GM21360 (cell line): ENCODE data around the gene CORIN.
"Not testable (repeated sequence)": the region's sequence is repeated elsewhere in the genome, so short reads cannot be mapped to it uniquely, and the experiment has no call there.

Experiments used
- ATAC-seq: cut with Tn5 transposase; IDR thresholded peaks from one replicate; pipeline ENCODE4 v1.9.1; 2021; ENCODE audit warnings: mild to moderate bottlenecking, moderate library complexity; ENCODE audit not compliant: unreplicated experiment

Gene CORIN

DNA sequence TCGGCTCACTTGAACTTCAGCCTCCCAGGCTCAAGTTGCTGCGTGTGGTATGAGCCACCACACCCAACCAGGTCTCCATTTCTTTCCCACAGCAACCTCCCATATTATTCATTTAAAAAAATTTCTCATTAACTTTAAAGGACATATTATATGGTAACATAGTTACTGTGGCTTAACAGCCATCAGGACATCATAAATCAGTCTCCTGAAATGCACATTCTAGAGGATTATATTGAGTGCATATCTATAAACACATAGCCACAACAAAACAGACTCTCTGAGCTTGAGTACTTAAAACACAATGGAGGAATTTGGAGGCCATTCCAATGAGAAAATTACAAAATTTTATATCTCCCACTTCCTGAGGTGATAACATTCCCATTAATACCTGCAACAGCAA, 61.5 kb downstream of the CORIN start:
- ATAC-seq = no peak

DNA sequence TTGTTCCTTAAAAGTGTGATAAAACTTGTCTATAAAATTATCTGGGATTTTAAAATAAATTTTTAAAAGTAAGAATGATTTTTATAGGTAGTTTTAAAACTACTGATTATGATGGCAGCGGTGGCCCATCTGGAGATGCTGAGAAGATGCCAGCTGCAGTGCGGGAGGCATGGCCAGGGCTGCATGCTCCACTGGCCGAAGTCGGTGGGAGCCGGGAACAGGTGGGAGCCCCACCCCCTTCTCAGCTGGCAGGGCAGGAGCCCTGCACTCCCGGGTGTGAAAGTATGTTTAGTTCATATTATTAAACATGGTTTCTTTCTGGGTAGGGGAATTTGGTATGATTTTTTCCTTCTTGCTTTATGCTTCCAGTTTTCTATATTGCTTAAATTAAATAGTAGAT, 63.8 kb downstream of the CORIN start:
- ATAC-seq = no peak

DNA sequence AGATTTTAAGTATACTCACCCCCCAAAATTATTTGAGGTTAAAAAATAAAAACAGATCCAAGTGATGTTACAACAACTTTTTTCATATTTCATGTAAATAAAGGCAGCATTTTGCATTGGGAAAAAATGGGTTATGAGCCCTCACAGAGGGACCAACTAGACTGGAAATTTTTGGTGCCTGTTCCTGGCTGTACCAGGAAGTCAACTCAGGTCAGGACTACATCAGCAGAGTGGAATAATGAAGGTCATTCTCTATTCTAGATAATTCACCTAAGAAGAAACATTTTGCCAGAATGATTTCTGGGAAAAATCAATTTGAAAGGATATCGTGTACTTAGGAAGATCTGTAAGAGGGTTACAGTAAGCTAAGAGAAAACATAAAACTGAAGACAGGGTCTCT, 66.8 kb downstream of the CORIN start:
- ATAC-seq = no peak

DNA sequence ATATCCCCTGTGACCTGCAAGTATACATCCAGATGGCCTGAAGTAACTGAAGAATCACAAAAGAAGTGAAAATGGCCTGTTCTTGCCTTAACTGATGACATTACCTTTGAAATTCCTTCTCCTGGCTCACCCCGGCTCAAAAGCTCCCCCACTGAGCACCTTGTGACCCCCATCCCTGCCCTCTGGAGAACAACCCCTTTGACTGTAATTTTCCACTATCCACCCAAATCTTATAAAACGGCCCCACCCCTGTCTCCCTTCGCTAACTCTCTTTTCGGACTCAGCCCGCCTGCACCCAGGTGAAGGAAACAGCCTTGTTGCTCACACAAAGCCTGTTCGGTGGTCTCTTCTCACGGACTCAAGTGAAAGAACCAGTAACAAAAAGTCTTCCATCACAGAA, 69.9 kb downstream of the CORIN start:
- not testable (repeated sequence) for ATAC-seq

DNA sequence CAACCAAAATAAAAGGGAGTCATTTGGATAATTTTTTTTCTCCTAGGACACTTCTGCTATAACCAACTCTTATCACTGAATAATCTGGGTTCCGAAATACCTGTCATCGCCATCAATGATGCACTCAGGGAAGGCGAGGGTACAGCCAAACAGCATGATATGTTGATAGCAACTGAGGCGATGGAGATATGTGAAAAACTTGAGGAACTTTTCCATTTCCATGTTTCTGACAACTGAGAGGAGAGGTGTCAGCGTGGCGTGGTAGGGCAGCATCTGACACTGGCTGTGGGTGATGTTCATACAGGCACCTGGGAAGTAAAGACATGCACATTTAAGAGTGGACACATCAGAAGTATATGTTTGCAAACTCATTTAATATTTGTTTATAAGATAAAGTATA, 74.6 kb downstream of the CORIN start:
- ATAC-seq = no peak

DNA sequence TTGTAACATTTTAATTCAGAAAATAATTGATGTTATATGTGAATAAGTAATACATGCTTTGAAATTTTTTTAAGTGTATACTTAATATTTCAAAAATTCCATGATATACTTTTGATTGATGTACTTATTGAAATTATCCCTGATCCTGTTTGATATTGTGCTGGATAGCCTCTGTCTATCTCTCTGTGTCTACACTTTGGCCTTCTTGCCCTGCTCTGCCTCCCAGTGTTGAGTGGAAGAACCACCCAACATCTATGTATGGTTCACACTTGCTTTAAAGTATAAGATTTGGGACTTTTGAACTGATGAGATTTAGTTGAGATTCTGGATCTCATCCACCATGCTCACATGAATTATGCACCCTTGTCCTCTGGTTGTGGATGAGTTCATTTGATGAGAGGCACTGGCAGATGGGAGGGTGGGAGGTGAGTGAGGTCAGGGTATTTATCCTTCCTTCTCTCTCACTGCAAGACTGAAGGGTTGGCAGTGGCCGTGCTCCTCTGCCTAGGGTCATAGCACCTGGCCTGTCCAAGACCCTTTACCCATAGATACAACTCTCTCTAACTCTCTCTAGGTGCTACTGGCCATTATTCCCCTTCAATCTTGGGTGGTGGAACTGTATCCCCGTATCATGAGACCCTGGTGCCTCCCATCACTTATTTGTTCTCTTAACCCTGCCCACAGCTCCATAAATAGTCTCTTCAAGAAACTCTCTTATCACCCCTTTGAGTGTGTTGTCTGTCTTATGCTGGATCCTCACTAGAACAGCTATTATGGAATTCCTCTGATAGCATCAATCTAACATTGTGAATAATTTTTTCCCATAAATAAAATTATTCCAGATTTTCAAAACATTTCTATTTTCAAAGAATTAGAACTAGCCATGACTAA, 75.2 kb downstream of the CORIN start:
- no peak for ATAC-seq

DNA sequence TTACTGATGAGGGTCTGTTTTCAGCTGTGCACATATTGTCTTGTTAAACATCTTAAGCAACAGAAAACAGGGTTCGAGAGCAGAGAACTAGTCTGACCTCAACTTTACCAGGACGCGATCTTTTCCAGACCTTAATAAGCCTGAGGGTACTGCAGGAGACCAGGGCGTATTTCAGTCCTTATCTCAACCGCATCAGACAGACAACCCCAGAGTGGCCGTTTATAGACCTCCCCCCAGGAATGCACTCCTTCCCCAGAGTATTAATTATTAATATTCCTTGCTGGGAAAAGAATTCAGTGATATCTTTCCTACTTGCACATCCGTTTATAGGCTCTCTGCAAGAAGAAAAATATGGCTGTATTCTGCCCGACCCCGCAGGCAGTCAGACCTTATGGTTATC, 84.6 kb downstream of the CORIN start:
- ATAC-seq = not testable (repeated sequence)

DNA sequence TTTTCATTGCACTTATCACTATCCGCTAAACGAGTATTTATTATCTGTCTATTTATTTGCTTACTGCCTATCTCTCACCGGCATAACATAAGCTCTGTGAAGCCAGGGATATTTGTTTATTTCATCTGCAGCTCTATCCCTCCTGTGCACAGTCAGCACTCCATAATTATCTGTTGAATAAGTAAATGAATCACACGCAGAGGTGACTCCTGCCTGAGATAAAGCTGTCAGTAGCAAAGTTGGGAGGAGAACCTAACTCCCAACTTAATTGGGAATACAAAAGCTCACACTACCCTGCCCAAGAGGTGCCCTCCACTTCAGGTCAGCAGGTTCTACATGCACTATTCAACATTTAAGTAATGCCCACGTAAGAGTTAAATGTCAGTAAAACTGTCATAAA, 85.7 kb downstream of the CORIN start:
- ATAC-seq = no peak

DNA sequence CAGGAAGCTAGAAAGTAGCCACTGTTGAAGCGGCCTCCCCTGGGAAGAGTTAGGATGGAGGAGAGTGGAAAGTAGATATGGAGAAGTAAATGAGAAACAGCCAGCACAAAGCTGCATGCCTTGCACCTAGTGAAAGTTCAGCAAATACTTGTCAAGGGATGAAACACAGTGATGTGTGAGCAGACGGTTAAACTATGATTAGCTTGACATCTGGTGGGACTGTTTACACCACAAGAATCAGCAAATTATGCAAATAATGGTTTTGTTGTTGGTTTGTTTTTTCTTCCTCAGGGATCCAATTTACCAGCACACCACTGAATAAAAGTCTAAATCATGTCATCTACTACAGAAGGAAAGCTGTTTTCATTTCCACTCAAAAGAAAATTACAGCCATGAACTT, 87.1 kb downstream of the CORIN start:
- ATAC-seq = no peak

DNA sequence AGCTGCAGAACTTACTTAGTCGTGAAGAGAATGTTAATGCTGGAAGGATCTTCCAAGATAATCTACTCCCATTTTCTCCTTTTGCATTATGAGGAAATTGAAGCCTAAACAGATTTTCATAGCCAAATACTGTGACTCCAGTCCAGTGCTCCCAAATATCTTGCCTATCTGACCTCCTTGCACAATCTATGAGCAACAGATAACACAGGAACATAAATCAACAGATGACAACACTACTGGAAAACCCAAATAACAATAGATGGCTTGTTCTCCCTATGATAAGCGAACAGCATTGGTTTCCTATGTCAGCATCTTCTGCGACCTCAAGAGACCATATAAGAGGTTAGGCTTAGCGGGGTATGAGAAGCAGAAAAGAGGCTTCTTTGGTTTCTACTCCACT, 88.0 kb downstream of the CORIN start:
- no peak for ATAC-seq

DNA sequence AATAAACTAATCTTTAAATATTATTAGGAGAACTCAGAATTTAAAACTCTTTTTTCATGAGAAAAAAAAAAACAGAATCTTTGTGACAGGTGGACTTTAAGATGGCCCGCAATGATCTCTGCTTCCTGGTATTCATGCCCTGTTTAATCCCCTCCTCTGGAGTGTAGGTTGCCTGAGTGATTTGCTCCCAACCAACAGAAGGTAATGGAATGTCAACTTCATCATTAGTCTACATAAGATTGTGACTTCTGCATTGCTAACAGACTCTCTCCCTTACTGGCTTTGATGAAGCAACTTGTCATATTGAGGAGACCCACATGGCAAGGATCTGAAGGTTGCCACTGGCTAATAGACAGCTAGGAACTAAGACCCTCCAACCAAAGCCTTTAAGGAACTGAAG, 88.8 kb downstream of the CORIN start:
- ATAC-seq = no peak

DNA sequence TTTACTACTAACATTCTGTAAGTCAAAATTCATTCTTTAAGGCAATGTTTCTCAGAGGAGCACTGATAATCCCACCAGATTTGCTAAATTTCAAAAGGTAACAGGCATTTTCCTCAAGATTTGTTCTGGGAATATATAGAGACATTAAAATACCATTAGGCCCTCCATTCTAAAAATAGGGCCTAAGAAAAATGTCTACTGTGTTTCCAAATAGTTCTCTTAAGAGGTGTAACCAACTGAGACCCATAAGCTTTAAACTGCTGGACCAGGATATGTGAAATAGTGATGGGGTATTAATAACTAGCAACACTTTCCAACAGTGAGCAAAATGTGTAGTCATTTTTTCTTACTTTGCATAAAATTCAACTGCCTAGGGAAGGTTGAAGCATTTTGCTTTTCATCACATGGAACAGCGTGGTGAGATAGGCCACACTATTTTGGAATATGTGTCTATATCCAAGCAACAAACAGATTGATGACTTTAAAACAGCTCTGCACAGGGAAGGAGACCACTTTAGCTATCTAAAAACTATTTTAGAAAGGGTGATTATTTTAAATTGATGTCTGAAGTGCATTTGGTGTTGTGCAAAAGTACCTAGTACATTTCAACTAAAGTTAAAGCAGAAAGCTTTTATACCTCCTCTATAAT, 89.9 kb downstream of the CORIN start:
- ATAC-seq = no peak

DNA sequence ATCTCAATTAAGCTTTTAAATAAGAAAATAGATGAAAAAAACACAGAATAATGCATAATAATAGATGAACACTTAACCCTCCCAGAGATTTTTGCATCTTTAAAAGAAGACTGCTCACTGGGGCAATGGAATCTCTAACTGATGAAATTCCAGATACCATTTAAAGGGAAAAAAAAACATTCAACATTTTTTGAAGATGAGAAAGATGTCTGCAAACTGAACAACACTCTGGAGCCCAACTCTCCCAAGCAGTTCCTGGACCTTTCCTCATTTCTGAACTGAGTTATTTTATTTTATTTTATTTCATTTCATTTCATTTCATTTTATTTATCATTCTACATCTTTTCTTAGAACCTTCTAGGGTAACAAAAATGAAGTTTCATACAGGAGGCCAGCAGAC, 90.7 kb downstream of the CORIN start:
- no peak for ATAC-seq

DNA sequence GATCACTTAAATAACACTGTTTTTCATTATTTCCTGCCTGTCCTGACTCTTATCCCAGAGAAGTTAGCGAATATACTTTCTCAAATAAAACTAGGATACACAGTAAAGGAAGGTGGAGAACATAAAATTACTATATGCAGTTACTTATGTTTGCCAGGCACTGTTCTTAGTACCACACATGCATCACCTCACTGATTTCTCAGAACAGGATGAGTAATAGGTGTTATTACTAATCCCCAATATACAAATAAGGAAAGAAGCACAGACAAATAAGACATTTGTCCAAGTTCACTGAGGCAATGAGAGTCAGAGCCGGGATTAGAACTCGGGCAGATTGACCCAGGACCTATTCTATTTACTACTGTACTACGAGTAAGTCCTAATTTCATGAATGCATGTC, 91.7 kb downstream of the CORIN start:
- ATAC-seq = no peak

DNA sequence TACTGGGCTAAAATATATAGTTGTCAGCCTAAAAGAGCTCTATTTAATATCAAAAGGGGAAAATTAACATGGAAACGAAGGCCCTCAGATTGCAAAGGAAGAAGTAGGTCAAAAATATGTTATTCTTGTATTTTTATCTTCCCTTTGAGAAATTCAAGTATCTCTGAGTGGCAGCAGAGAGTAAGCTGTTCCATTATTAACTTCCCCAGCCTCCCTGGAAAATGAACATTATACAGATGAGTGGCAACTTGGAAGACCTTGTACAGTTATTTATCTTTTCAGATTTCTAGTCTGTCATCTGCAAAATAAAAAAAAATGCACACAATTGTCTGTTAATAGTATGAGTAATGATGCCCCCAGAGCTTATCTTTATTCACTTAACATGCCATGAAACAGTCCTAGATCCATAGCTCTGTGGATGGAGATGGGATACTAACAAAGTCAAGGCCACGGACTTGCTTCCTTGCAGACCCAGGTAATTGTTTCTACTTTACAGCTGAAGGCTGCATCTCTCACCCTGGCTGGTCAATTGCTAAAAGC, 93.0 kb downstream of the CORIN start:
- no peak for ATAC-seq

DNA sequence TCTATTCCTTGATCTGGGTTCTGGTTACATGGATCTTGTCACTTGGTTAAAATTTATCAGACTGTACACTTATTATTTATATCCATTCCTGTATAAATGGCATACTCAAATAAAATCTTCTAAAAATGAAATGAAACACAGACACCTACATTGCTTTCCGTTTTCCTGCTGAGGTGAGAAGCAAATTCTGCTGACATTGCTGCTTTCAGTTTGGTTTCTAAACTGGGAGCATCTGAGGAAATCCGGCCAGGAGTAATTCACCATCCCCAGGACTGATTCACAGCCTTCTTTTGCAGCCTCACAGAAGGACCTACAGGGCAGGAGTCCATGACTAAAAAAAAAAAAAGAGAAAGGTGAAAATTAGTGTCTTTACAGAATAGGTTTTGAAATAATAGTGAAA, 93.6 kb downstream of the CORIN start:
- no peak for ATAC-seq

DNA sequence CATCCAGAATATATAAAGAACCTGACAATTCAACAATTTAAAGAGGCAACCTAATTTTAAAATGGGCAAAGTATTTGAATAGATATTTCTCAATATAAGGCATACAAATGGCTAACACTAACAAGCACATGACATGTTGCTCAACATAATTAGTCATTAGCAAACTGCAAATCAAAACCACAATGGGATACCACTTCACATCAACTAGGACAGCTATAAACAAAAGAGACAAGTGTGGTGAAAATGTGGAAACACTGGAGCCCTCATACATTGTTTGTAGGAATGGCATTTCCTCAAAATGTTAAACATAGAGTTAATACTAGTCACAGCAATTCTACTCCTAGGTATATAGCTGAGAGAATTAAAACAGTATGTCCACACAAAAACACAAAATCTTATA, 96.7 kb downstream of the CORIN start:
- ATAC-seq = no peak

DNA sequence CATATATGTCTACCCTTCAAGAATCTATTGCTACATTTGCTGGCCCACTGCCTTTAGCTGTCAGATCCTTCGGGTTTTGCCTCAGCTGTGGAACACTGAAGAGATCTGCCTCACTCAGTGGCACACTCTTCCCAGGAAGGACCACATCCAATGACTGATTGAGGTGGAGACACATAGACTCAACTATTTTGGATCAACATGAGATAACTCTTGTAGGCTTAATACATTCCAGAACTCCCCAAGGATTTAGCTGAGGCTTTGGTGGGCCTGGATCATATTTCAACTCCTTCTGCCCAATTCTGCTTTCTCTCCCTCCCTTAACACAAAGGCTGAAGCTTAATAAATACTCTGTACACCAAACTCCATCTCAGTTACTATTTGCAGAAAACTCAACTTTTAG, 100.5 kb downstream of the CORIN start:
- ATAC-seq = no peak

DNA sequence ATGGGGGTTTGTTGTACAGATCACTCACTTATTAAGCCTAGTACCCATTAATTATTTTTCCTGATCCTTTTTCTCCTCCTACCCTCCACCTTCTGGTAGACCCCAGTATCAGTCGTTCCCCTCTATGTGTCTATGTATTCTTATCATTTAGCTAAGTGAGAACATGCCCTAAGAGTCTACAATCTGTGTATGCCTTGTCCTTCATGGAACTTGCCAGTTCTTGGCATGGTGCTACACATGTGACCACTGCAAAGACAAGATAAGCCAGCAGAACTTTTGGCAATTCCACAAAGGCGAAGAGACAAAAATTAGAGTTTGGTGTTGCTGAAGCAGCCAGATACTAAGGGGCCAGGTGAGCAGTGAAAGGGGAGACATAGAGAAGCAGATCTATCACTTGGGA, 101.3 kb downstream of the CORIN start:
- no peak for ATAC-seq

DNA sequence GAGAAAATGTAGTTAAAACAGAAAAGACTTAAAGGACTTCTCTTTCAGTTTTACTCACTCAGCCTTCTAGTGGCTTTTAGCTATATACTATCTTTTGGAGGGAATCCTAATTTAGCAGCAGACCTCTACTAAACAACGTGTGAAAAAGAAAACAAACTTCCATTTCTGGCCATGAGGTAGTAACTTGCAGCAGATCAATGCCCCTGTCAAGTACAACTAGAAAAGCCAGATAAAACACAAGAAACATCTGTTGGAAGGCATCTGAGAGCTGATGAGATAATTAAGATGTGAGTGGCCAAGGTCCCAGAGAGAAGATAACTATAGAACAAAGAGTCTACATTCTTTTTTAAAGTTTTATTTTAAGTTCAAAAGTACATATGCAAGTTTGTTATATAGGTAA, 101.7 kb downstream of the CORIN start:
- no peak for ATAC-seq

DNA sequence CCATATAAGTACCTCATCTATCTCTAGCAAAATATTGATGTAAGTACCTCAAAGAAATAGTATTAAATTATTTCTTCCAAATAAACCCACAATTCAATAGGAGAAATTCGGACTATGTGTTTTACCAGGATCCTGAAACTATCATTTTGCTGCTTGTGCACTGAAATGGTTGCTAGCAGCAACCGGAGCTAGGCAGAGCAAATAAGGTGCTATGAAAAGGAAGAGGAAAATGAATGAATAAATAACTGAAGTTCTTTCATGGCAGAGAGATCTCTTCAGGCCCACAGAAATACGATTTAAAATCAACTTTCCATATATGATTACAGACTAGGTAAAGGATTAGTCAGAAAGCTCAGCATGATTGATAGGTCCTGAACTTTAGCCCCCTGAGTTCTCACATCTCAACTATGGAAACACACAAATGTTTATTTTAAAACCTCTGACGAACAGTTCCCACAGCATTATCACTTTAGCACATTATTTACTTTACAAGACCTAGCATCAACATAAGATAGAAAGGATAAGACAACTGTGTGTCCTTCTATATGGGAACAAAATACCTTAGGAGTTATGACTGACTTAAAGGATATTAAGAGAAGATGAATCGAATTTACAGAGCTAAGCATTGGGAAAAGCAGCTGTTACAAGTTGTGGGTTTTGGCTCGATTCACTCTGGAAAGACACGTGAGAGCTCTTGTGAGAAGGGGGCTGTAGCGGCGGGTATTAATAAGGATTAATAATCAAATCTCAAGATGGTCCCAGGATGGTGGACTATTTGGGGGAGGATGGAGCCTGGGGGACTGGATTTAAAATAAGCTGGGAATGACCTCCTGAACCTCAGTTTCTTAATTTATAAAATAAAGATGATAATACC, 104.3 kb downstream of the CORIN start:
- no peak for ATAC-seq
